ENCODE results near the gene RNMT. TPM values are rescaled to one million over a fixed set of nuclear protein-coding genes. Genes with fewer than 3 reads are reported as not detected.

Gene RNMT
- total RNA-seq, 4 donors from 2014 or later = 18.1 to 29.1 (median 23.7) TPM

GRCh38 chr18:13758622-13759021 lies 32.1 kb downstream of the RNMT start:
- Histone ChIP-seq H3K4me3 (no peak overlapping the region), H3K9me3 (no peaks in the 10 kb centered on the region), H3K27ac (no peak overlapping the region), H3K27me3 (no peaks in the 10 kb centered on the region), H3K36me3 (peaks cover 84% of the 10 kb centered on the region), H3K4me1 (no peaks in the 10 kb centered on the region)
- WGBS = 83% methylated on average over 1 of the region's 1 CpG
- TF ChIP-seq CTCF (IDR thresholded peaks at IDR 0.05) = no peak
- TF ChIP-seq EP300 (IDR thresholded peaks at IDR 0.05) = no peak
- TF ChIP-seq POLR2A (IDR thresholded peaks at IDR 0.05) = no peak
- no peak for TF ChIP-seq POLR2AphosphoS5 (IDR thresholded peaks at IDR 0.05)
- DNase-seq (ENCODE audit: low spot score in 2 of 2) = no peak

DNA sequence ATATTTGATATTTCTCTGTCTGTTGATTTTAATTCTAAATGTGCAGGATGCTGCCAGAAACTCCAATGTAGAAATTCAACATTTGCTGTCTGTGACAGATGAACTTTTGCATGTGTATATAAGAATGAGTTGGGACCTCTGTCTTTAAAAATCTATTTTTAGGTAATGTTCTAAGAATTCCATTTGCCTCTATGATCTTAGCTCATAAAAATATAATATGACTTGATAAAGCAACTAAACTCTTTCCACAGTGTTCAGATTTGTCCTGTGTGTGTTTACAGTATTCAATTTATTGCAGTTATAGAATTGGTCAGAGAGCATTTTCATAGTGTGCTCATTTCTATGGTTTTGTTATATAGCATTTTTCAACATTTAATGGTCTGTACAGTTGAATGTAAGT lies 33.6 kb downstream of the RNMT start:
- no peak for DNase-seq (ENCODE audit: low spot score in 2 of 2)
- no peak for TF ChIP-seq POLR2A (IDR thresholded peaks at IDR 0.05)
- TF ChIP-seq EP300 (IDR thresholded peaks at IDR 0.05) = no peak
- no peak for TF ChIP-seq POLR2AphosphoS5 (IDR thresholded peaks at IDR 0.05)
- no peak for TF ChIP-seq CTCF (IDR thresholded peaks at IDR 0.05)
- Histone ChIP-seq H3K27me3 (no peaks in the 10 kb centered on the region), H3K36me3 (peaks cover 69% of the 10 kb centered on the region), H3K9me3 (peaks cover under 1% of the 10 kb centered on the region), H3K27ac (no peak overlapping the region), H3K4me1 (no peaks in the 10 kb centered on the region), H3K4me3 (no peak overlapping the region)

DNA sequence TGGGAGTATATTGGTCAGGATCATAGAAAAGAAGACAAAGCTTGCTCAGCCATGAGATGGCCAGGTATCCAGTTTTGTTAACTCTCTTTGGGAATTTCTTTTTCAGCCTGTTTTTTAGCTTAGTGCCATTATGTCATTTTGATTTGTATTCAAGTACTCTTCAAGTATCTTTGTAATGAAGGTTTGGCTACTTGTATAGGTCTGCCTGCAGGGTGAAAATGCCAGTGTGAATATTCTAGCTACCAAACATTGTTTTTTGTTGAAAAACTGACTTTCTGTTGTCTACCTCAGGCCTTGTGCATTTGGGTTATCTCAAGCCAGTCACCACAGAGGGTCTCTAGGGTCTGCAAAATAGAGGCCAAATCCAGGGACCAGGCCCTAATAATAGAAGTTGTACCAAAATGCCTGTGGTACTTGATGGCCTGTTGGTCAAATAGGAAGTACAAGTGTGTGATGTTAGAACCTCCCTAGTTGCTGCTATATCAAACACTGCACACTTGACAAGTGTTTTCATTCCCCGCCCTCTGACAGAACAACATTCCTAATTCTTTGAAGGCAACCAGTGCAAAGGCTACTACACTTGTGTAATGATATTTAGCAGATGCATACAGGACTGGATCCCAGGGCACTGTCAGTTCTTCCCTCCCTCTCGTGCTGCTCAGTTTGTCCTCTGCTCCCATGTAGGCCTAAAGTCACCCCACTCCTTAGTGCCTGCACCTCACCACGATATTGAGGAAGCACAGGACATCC lies 36.4 kb downstream of the RNMT start:
- Histone ChIP-seq H3K27me3 (no peaks in the 10 kb centered on the region), H3K4me3 (no peak overlapping the region), H3K27ac (no peak overlapping the region), H3K4me1 (no peaks in the 10 kb centered on the region), H3K9me3 (peaks cover 9% of the 10 kb centered on the region), H3K36me3 (peaks cover 41% of the 10 kb centered on the region)
- WGBS = 88% methylated on average over 2 of the region's 3 CpGs
- TF ChIP-seq POLR2AphosphoS5 (IDR thresholded peaks at IDR 0.05) (no peak), EP300 (IDR thresholded peaks at IDR 0.05) (no peak), CTCF (IDR thresholded peaks at IDR 0.05) (no peak), POLR2A (IDR thresholded peaks at IDR 0.05) (no peak)
- DNase-seq (ENCODE audit: low spot score in 2 of 2) = no peak

DNA sequence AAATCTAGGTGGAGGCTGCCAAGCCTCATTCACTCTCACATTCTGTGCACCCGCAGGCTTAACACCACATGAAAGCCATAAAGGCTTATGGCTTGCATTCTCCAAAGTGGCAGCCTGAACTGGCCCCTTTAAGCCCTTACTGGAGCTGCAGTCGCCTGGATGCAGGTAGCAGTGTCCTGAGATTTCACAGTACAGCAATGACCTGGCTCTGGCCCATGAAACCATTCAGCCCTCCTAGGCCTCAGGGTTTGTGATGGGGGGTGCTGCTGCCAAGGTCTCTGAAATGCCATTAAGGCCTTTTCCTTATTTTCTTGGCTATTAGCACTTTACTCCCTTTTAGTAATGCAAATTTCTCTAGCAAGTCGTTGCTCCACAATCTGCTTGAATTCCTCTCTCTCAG lies 48.6 kb downstream of the RNMT start:
- Histone ChIP-seq H3K9me3 (no peaks in the 10 kb centered on the region), H3K36me3 (no peaks in the 10 kb centered on the region), H3K4me1 (no peaks in the 10 kb centered on the region), H3K27me3 (no peaks in the 10 kb centered on the region), H3K4me3 (no peak overlapping the region), H3K27ac (no peak overlapping the region)
- DNase-seq (ENCODE audit: low spot score in 2 of 2) = no peak
- no peak for TF ChIP-seq POLR2AphosphoS5 (IDR thresholded peaks at IDR 0.05)
- TF ChIP-seq CTCF (IDR thresholded peaks at IDR 0.05) = no peak
- TF ChIP-seq EP300 (IDR thresholded peaks at IDR 0.05) = no peak
- no peak for TF ChIP-seq POLR2A (IDR thresholded peaks at IDR 0.05)
- WGBS = 49% methylated on average over 3 of the region's 3 CpGs

DNA sequence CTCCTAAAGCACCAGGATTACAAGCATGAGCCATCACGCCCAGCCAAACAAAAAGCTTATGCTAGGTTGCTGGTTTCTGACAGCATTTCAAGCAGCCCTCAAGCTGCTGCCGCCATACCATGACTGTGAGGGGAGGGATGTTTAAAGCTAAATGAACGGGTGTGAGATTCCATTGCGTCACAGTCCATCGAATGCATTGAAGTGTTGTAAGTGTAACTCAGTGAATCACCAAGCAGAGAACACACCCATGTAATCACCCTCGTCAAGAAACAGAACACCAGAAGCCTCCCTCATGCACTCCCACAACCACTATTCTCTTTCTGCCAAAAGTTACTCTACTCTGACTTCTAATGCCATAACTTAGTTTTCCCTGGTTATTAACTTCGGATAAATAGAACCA lies 64.7 kb downstream of the RNMT start:
- no peaks in the 10 kb centered on the region for H3K36me3 ChIP-seq
- TF ChIP-seq CTCF (IDR thresholded peaks at IDR 0.05) (no peak), POLR2A (IDR thresholded peaks at IDR 0.05) (no peak), POLR2AphosphoS5 (IDR thresholded peaks at IDR 0.05) (no peak)
- H3K4me1 ChIP-seq = no peaks in the 10 kb centered on the region
- DNase-seq (ENCODE audit: low spot score in 2 of 2) = no peak
- peaks cover 5% of the 10 kb centered on the region for H3K9me3 ChIP-seq
- peaks cover 1% of the 10 kb centered on the region for H3K27me3 ChIP-seq
- WGBS = 53% methylated on average over 7 of the region's 7 CpGs
- no peak overlapping the region for H3K4me3 ChIP-seq
- no peak overlapping the region for H3K27ac ChIP-seq
